Vagina (tissue), 2 donors: Measurements from ENCODE around the gene TBC1D22A. TPM values are rescaled to one million over a fixed set of nuclear protein-coding genes. Genes with fewer than 3 reads are reported as not detected.

ENCODE experiments used
- DNase-seq, 2 donors: peaks; one replicate each; pipeline ENCODE4 v3.0.0-alpha.2; 2017; ENCODE audit errors: extremely low spot score in 2 of 2
- H3K27ac ChIP-seq: fragments of 200-600 bp; sonication (generic); one replicate; pipeline ENCODE4 v1.5.1; 2019
- H3K27me3 ChIP-seq: fragments of 200-600 bp; sonication (generic); one replicate; pipeline ENCODE4 v1.5.1; 2019
- H3K36me3 ChIP-seq, 2 donors: fragments of 200-600 bp; sonication (generic); one replicate each; pipeline ENCODE4 v1.5.1; 2017 to 2019
- H3K4me1 ChIP-seq: fragments of 200-600 bp; sonication (generic); one replicate; pipeline ENCODE4 v1.5.1; 2019
- H3K4me3 ChIP-seq, 2 donors: fragments of 200-600 bp; sonication (generic); 1 replicate in 1 of 2; 2 replicates in 1 of 2; pipeline ENCODE4 v1.5.1; 2016 to 2019
- H3K9me3 ChIP-seq: fragments of 200-600 bp; sonication (generic); one replicate; pipeline ENCODE4 v1.5.1; 2019
- POLR2A ChIP-seq, 2 donors: fragments of 450-650 bp; IDR thresholded peaks; one replicate each; pipeline ENCODE4 v1.6.1; 2017; ENCODE audit warnings: antibody characterized with exemption in 2 of 2, mild to moderate bottlenecking in 2 of 2, moderate library complexity in 2 of 2
- POLR2AphosphoS5 ChIP-seq, 2 donors: sonication (generic); formaldehyde crosslinking; IDR thresholded peaks; one replicate each; pipeline ENCODE4 v1.9.0; 2017; ENCODE audit warnings: antibody characterized with exemption in 2 of 2, mild to moderate bottlenecking in 2 of 2, low read depth in 1 of 2; ENCODE audit not compliant: insufficient read depth in 1 of 2
- intact Hi-C: fragments of 100-400 bp; cut with DNase I; formaldehyde crosslinking; loops from one replicate; pipeline ENCODE4 v1.15.1; 2023
- total RNA-seq: library from RNA; depleted of rRNA; stranded (reverse); fragments of >200 nt; gene quantifications from one replicate; pipeline ENCODE4 v1.2.3, GENCODE V29; 2016
- TF ChIP-seq, protein P1 (sequence below), 3 experiments: fragments of 450-650 bp in 2 of 3; fragments of 200-600 bp in 1 of 3; sonication (generic) in 1 of 3; IDR thresholded peaks; one replicate each; pipeline ENCODE4 v1.5.1; 2017 to 2019; ENCODE audit warnings: antibody characterized with exemption in 3 of 3, mild to moderate bottlenecking in 2 of 3, moderate library complexity in 2 of 3

Gene TBC1D22A
- total RNA-seq, 1 donor from 2014 or later = 38.3 TPM

DNA sequence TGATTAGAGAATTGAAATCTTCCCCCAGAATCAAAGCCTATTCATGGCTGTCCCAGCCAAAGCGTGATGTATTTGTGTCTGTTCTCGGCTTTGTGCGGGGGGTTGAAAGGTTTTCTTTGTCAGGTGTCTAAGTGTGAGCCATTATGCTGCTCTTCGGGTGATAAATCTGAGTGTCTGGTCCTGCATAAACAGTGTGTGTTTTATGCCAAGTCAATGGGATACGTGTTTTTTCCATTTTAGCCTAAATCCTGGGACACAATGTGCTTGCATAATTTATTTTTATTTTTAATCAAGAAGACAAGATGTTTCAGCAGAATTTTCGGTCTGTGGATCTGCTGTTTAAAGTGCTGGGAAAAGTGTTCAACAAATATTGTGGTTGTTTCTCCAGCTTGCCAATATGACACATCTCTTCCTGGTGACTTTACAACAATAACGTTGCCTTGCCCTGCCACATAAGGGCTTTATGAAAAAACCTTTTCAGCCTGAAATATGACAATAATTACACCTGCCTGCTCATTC lies 267.8 kb downstream of the TBC1D22A start:
- Histone ChIP-seq H3K27me3 (no peaks in the 10 kb centered on the region), H3K9me3 (no peaks in the 10 kb centered on the region), H3K4me3 (no peak overlapping the region), H3K27ac (peak overlapping the region; percentile 74), H3K36me3 (no peaks in the 10 kb centered on the region), H3K4me1 (peaks cover 57% of the 10 kb centered on the region)
- DNase-seq = no peak
- intact Hi-C loops = no loop called here
- TF ChIP-seq, protein P1, sequence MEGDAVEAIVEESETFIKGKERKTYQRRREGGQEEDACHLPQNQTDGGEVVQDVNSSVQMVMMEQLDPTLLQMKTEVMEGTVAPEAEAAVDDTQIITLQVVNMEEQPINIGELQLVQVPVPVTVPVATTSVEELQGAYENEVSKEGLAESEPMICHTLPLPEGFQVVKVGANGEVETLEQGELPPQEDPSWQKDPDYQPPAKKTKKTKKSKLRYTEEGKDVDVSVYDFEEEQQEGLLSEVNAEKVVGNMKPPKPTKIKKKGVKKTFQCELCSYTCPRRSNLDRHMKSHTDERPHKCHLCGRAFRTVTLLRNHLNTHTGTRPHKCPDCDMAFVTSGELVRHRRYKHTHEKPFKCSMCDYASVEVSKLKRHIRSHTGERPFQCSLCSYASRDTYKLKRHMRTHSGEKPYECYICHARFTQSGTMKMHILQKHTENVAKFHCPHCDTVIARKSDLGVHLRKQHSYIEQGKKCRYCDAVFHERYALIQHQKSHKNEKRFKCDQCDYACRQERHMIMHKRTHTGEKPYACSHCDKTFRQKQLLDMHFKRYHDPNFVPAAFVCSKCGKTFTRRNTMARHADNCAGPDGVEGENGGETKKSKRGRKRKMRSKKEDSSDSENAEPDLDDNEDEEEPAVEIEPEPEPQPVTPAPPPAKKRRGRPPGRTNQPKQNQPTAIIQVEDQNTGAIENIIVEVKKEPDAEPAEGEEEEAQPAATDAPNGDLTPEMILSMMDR (IDR thresholded peaks at IDR 0.05) = no peak
- TF ChIP-seq POLR2A (IDR thresholded peaks at IDR 0.05) (no peak), POLR2AphosphoS5 (IDR thresholded peaks at IDR 0.05; ENCODE audit: insufficient read depth in 1 of 2, low read depth in 1 of 2) (no peak)

DNA sequence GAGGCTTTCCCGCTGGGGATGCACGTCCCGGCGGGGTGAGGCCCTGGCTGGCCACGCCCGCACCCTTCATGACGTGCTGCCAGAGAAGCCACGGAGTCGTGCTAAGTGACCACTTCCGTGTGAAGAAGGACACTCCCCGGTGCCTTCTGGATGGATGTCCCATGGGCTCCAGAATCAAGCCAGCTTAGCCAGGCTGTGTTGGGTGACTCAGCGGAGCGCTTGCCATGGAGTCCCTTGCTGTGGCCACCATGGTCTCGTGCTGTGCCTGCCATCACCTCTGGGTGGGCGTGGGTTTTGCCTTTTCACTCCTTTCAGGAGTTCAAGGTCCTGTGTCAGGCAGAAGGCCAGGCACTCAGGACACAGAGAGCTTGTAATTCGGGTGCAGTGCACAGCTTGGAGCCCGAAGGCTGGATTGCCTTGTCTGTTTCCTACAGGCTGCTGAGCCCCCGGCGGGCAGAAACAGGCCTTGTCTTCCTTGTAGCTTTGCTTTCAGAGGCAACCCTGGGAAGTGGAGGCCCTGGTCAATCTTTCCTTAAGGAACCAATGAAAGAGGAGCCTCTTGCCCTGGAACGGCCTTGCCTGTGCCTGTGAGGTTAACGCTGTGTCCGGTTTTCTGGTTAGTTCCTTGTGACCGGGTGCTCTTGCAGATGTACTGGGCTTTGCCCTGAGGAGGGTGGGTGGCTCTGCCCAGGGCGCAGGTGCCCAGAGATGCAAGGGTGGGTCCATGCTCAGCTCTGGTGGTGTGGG lies 268.6 kb downstream of the TBC1D22A start:
- intact Hi-C loops = no loop called here
- DNase-seq = no peak
- H3K4me1 ChIP-seq = peaks cover 63% of the 10 kb centered on the region

DNA sequence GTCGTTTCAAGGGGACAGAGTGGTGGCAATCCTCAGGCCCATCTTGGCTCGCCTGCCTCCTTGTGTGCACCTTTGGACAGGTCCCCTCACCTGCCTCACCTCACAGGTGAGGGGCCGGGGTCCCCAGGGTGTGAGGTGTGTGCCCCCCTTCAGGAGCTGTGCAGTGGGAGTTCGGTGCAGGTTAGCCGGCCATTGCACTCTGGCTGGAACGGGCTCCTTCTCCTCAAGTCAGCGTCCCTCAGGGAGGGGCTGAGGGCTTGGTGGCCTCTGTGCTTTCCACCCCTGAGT lies 269.1 kb downstream of the TBC1D22A start:
- no peak for DNase-seq
- Histone ChIP-seq H3K4me3 (no peak overlapping the region), H3K27me3 (no peaks in the 10 kb centered on the region), H3K36me3 (no peaks in the 10 kb centered on the region), H3K27ac (peak overlapping the region; percentile 74), H3K9me3 (no peaks in the 10 kb centered on the region), H3K4me1 (peaks cover 67% of the 10 kb centered on the region)
- intact Hi-C loops = no loop called here
- TF ChIP-seq POLR2AphosphoS5 (IDR thresholded peaks at IDR 0.05; ENCODE audit: insufficient read depth in 1 of 2, low read depth in 1 of 2) (no peak), POLR2A (IDR thresholded peaks at IDR 0.05) (no peak)
- TF ChIP-seq, protein P1 (IDR thresholded peaks at IDR 0.05) = no peak

More for the DNA sequence above, 268.6 kb downstream of the TBC1D22A start:
- Histone ChIP-seq H3K4me3 (no peak overlapping the region), H3K27ac (peak overlapping the region; percentile 74), H3K9me3 (no peaks in the 10 kb centered on the region), H3K36me3 (no peaks in the 10 kb centered on the region), H3K27me3 (no peaks in the 10 kb centered on the region)
- TF ChIP-seq, protein P1 (IDR thresholded peaks at IDR 0.05) = no peak
- TF ChIP-seq POLR2AphosphoS5 (IDR thresholded peaks at IDR 0.05; ENCODE audit: insufficient read depth in 1 of 2, low read depth in 1 of 2) = peak in 1 of 2 donors; percentile 19

DNA sequence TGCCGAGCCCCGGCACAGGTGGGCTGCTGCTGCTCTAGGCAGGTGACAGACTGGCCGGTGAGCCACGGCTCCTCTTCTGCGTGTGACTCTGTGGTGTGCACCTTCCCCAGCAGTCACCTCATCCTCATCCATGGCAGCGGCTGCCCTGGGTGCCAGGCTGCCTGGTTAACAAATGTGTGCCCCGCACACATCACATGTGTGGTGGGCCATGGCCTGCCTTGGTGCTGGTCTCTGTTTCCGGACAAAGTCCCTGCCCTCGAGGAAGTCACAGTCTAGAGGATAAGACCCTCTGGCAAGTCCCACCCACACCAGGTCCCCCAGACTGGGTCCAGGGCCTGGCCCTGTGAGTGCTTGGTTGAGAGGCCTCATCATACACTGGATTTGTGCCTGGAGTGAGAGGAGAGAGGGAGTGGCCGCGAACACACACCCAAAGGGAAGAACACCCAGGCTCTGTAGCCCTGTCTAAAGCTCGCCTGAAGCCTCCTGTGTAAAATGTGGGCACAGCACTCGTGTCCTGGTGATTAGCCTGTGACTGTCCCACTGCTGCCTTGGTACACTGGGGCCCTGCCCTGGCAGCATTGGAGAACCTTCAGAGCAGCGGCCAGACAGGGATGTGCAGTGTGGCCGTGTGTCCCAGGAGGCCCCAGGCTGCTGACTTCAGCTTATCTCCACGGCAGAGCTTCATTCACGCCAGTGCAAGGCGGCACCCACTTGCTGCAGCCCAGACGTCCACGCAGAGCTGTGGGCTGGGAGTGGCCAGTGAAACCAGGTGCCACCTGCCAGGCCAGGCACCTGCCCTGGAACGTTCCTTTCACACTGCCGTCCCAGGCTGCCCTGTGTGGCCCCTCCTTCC lies 269.9 kb downstream of the TBC1D22A start:
- DNase-seq = no peak
- H3K4me3 ChIP-seq = no peak overlapping the region
- TF ChIP-seq, protein P1 (IDR thresholded peaks at IDR 0.05) = no peak
- peak in 1 of 2 donors; percentile 48 for TF ChIP-seq POLR2AphosphoS5 (IDR thresholded peaks at IDR 0.05; ENCODE audit: insufficient read depth in 1 of 2, low read depth in 1 of 2)
- TF ChIP-seq POLR2A (IDR thresholded peaks at IDR 0.05) = no peak
- peaks cover 67% of the 10 kb centered on the region for H3K4me1 ChIP-seq
- intact Hi-C loops = no loop called here
- H3K27me3 ChIP-seq = no peaks in the 10 kb centered on the region
- peak overlapping the region; percentile 74 for H3K27ac ChIP-seq
- no peaks in the 10 kb centered on the region for H3K36me3 ChIP-seq
- H3K9me3 ChIP-seq = no peaks in the 10 kb centered on the region
